ENCODE measurements around the gene DDX17. TPM values are rescaled to one million over a fixed set of nuclear protein-coding genes. Genes with fewer than 3 reads are reported as not detected.

DDX17 gene
- total and polyA plus RNA-seq, 2 of the 4 experiments (the other 2 are of a cell fraction) = 240 to 371 TPM

- Histone ChIP-seq H3K14ac (replicated peaks; ENCODE audit: low read depth, low read length) (no peak overlapping the region), H2BK20ac (ENCODE audit: low read depth, low read length) (no peak overlapping the region), H3K79me1 (ENCODE audit: low read depth in 1 of 2, low read length in 2 of 2) (peaks cover 46 to 78% of the 10 kb centered on the region in 2 experiments), H3K4ac (ENCODE audit: low read depth, low read length) (no peak overlapping the region), H3K9me3 (ENCODE audit: control insufficient read depth, insufficient read depth, low read length) (no peaks in the 10 kb centered on the region), H2AFZ (replicated peaks; ENCODE audit: low read length, poor library complexity) (no peak overlapping the region), H3K27ac (ENCODE audit: insufficient read depth, low read length) (no peak overlapping the region), H4K91ac (ENCODE audit: insufficient read depth, low read depth, low read length) (no peak overlapping the region), H3K4me2 (ENCODE audit: low read depth, low read length) (no peak overlapping the region), H2BK5ac (ENCODE audit: low read depth, low read length, poor library complexity, severe bottlenecking) (no peak overlapping the region), H2BK15ac (ENCODE audit: low read depth, low read length) (no peak overlapping the region), H2AK9ac (replicated peaks; ENCODE audit: low read depth, low read length, poor library complexity) (no peak overlapping the region), H3K56ac (ENCODE audit: extremely low read depth, insufficient read depth, low read length) (no peak overlapping the region), H4K8ac (ENCODE audit: low read depth in 2 of 2, low read length in 2 of 2) (no peak overlapping the region), H3K4me3 (ENCODE audit: insufficient read depth, low read depth, low read length) (no peak overlapping the region), H3K23ac (ENCODE audit: low read depth, low read length) (no peak overlapping the region), H3K9ac (ENCODE audit: low read depth, low read length) (no peak overlapping the region), H2AK5ac (ENCODE audit: low read depth, low read length) (no peak overlapping the region), H3K27me3 (ENCODE audit: control insufficient read depth, insufficient read depth, low read length) (no peaks in the 10 kb centered on the region), H3K4me1 (ENCODE audit: control insufficient read depth, insufficient read depth, low read length) (peaks cover 24% of the 10 kb centered on the region), H3K9me1 (ENCODE audit: insufficient read depth, low read length) (peaks cover 21% of the 10 kb centered on the region), H4K20me1 (ENCODE audit: insufficient read depth, low read length) (peaks cover 90% of the 10 kb centered on the region), H4K5ac (ENCODE audit: low read depth, low read length) (no peak overlapping the region), H3K18ac (ENCODE audit: low read depth, low read length) (no peak overlapping the region), H2BK120ac (ENCODE audit: low read depth, low read length) (no peak overlapping the region), H3K36me3 (ENCODE audit: control insufficient read depth, insufficient read depth, low read length) (peaks cover 65% of the 10 kb centered on the region)
- DNase-seq (no peak), ATAC-seq (ENCODE audit: low read depth) (no peak)
- in situ Hi-C loops (cut with MboI; ENCODE audit: low sequenced_read_pairs) (no loop called here), intact Hi-C loops (cut with micrococcal nuclease) (no loop called here), dilution Hi-C loops (cut with HindIII; ENCODE audit: low sequenced_read_pairs, unreplicated experiment) (no loop called here)
- 93% methylated on average over 7 of the region's 17 CpGs; no CpG with 5 or more reads in 1 of the 2 experiments for WGBS, 2 experiments (ENCODE audit: extremely low coverage in 2 of 2, insufficient read length in 1 of 2)
- POLR2A ChIA-PET (ENCODE audit: unreplicated experiment) = no interaction called here
- CTCF ChIA-PET = no interaction called here
- TF ChIP-seq NFE2L2 (IDR thresholded peaks at IDR 0.05; ENCODE audit: low read depth, low read length) = no peak
- no peak for TF ChIP-seq CHD1 (IDR thresholded peaks at IDR 0.05; ENCODE audit: low read depth, low read length)
- no peak for TF ChIP-seq CEBPB (IDR thresholded peaks at IDR 0.05; ENCODE audit: low read depth, low read length)
- TF ChIP-seq MAFK (IDR thresholded peaks at IDR 0.05; ENCODE audit: low read depth, low read length) = no peak
- TF ChIP-seq ELK1 (IDR thresholded peaks at IDR 0.05; ENCODE audit: borderline replicate concordance, low read depth, low read length) = no peak
- TF ChIP-seq SMC3 (IDR thresholded peaks at IDR 0.05; ENCODE audit: low read depth, low read length) = no peak
- TF ChIP-seq, protein P1, sequence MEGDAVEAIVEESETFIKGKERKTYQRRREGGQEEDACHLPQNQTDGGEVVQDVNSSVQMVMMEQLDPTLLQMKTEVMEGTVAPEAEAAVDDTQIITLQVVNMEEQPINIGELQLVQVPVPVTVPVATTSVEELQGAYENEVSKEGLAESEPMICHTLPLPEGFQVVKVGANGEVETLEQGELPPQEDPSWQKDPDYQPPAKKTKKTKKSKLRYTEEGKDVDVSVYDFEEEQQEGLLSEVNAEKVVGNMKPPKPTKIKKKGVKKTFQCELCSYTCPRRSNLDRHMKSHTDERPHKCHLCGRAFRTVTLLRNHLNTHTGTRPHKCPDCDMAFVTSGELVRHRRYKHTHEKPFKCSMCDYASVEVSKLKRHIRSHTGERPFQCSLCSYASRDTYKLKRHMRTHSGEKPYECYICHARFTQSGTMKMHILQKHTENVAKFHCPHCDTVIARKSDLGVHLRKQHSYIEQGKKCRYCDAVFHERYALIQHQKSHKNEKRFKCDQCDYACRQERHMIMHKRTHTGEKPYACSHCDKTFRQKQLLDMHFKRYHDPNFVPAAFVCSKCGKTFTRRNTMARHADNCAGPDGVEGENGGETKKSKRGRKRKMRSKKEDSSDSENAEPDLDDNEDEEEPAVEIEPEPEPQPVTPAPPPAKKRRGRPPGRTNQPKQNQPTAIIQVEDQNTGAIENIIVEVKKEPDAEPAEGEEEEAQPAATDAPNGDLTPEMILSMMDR (conservative IDR thresholded peaks at IDR 0.05; ENCODE audit: low read depth, low read length) = no peak
- BruUV-seq (replicated peaks) = no TSS peak
These were observed 17.0 kb downstream of the DDX17 start for GRCh38 chr22:38489142-38489541.
